GM12873 (cell line): ENCODE measurements around the gene EPHB1.

Experiments used
- CTCF ChIP-seq: IDR thresholded peaks from 2 replicates; pipeline ENCODE4 v1.5.1; 2012; ENCODE audit warnings: low read depth, mild to moderate bottlenecking, moderate library complexity, low read length, control low read depth; ENCODE audit not compliant: insufficient read depth; ENCODE audit errors: missing control alignments

Gene EPHB1

DNA sequence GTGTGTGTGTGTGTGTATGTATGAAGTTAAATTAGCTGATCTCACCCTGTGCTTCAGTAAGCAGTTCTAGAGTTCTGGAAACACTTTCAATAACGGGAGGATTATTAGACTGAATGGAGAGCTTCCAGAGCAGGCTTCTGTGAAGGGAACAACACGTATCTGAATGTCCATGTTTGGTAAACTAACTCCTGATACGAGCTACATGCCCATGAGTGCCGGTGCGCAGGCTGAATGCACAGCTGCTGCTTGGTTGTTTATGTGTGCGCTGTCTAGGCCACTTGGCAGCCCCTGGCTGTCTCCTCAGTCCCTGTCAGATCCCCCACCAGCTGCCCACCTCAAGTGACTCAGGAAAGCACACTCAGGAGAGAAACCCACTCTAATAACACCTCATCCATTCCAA, 137.0 kb downstream of the EPHB1 start:
- no peak for TF ChIP-seq CTCF

GRCh38 chr3:134933997-134934396, 138.9 kb downstream of the EPHB1 start:
- no peak for TF ChIP-seq CTCF

- TF ChIP-seq CTCF: no peak
Observed at GRCh38 chr3:134934933-134935332, 139.9 kb downstream of the EPHB1 start.

- TF ChIP-seq CTCF: no peak
Observed at GRCh38 chr3:134937256-134938028, 142.4 kb downstream of the EPHB1 start.

- TF ChIP-seq CTCF: no peak
Observed at GRCh38 chr3:134938029-134938525, 143.0 kb downstream of the EPHB1 start.

DNA sequence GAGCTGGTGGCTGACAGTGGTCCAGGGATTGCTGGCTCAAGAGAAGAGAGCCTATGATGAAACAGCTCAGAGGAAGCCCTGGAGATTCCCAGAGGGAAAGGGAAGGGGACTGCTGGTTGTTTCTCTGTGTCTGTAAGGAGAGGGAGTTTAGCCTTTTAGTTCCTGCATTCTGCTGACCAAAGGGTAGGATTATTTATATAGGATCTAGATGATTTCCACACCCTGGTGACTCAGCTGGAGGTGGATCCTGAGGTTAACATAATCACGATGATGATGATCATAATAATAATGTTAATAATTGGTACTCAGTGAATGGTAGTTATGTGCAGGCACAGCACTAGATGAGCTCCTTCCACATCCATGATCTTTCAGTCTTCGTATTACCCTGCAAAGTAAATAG, 144.9 kb downstream of the EPHB1 start:
- TF ChIP-seq CTCF: no peak

- TF ChIP-seq CTCF: no peak
Observed at GRCh38 chr3:134941820-134942219, 146.8 kb downstream of the EPHB1 start.
